Stimulated activated CD4-positive, alpha-beta T cell treated with anti-CD3 and anti-CD28 coated beads, Interleukin-4, amount 100 ng/mL, for 1 hour (primary cell): ENCODE data around the gene ESR1.
"Not testable (repeated sequence)": the region's sequence is repeated elsewhere in the genome, so short reads cannot be mapped to it uniquely, and the experiment has no call there.

Experiments used
- DNase-seq: peaks from one replicate; pipeline ENCODE4 v3.0.0-alpha.2; 2020

ESR1 gene

DNA sequence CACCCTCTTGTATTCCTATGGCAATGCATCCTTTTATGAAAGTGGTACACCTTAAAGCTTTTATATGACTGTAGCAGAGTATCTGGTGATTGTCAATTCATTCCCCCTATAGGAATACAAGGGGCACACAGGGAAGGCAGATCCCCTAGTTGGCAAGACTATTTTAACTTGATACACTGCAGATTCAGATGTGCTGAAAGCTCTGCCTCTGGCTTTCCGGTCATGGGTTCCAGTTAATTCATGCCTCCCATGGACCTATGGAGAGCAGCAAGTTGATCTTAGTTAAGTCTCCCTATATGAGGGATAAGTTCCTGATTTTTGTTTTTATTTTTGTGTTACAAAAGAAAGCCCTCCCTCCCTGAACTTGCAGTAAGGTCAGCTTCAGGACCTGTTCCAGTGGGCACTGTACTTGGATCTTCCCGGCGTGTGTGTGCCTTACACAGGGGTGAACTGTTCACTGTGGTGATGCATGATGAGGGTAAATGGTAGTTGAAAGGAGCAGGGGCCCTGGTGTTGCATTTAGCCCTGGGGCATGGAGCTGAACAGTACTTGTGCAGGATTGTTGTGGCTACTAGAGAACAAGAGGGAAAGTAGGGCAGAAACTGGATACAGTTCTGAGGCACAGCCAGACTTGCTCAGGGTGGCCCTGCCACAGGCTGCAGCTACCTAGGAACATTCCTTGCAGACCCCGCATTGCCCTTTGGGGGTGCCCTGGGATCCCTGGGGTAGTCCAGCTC, 292.1 kb downstream of the ESR1 start:
- DNase-seq = no peak

DNA sequence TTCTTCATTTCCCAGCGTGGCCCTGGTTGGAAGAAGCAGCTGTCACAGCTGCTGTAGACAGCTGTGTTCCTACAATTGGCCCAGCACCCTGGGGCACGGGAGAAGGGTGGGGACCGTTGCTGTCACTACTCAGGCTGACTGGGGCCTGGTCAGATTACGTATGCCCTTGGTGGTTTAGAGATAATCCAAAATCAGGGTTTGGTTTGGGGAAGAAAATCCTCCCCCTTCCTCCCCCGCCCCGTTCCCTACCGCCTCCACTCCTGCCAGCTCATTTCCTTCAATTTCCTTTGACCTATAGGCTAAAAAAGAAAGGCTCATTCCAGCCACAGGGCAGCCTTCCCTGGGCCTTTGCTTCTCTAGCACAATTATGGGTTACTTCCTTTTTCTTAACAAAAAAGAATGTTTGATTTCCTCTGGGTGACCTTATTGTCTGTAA, 292.7 kb downstream of the ESR1 start:
- no peak for DNase-seq

DNA sequence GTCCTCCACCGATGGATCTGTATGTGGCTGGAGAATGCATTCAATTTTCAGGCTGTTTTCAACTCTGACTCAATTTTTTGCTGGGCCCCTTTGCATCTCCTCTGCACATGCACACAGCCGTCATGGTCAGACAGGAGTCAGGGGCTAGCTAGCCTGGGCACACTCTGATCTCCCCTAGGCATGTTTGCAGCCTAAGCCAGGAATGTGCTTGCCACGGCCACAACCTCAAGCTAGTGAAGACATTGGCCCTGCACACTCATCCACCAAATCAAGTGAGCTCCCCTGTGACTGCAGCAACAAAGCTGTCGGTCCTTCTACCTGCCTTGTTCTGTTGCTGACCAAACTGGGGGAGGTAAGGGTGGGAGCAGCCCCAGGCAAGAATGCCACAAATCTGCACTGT, 300.5 kb downstream of the ESR1 start:
- DNase-seq = no peak

DNA sequence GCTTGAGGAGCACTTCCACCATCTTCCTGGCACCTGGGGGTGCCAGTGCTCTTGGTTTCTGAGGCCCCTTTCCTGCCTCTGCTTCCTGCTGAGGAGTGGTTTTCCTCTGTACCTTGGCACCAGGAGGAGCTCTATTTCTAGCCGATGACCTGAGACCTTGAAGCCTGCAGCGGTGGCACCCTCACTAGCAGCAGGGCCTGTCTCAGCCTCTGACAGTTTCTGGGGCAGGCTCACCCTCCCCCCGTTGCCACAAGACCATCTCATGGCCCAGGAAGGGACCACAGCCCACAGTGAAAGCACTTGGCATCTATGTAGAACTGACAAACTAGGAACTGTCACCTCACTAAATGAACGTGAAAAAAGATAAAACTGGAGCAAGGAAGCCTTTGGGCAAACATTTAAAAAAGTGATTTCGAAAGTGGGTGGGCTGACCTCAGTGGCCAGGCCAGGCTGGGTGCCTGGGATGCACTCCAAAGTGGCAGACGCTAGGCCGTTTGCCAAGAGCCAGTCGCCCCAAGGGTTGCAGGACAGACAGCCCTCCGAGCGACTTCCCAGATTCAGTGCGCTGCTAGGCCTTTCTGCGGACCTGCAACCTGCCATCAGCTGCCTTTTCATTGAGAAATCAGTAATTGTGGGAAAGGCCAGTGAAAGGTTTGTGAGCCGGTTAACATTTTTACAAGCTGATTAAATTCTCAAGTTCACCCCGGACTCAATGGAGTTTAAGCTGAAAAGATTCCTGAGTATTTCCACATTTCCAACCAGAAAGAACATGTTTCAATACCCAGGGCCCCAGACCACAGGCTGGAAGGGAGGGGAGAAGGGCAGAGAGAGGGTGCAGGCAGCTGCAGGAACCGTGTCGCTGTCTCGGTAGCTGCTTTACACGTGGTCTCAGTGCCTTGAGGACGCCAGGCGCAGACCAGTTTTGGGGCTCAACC, 303.7 kb downstream of the ESR1 start:
- DNase-seq = no peak

DNA sequence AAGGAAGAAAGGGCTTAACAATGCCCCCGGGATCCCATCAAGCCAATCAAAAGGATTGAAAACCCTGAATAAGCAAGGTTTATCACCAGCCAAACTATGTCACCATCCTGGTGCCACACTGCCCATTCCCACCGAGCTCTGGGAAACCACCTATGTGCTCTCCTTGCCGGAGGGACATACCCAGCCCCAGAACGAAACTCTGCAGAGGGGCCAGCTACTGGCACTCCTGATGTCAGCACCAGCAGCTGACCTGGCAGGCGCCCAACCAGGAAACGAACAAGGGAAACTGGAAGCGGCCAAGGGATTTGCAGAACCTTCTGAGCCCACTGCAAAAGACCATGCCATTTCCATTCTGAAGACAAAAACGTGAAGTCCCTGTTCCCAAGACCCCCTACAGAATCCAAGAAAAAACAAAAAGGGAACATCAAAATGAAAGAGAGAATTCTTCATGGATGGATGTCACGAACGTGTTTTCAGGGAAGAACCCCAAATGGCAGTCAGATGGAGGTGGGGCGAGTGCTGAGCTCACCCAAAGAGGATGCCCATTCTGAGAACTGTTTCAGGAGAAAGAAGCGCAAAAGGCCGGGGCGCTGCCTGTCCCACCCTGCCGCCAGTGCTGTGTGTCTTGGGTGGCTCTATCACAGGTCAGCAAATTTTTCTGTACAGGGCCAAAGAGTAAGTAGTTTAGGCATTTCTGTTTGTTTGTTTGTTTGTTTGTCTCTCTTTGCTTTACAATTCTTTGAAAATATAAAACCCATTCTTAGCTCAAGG, 305.2 kb downstream of the ESR1 start:
- no peak for DNase-seq

DNA sequence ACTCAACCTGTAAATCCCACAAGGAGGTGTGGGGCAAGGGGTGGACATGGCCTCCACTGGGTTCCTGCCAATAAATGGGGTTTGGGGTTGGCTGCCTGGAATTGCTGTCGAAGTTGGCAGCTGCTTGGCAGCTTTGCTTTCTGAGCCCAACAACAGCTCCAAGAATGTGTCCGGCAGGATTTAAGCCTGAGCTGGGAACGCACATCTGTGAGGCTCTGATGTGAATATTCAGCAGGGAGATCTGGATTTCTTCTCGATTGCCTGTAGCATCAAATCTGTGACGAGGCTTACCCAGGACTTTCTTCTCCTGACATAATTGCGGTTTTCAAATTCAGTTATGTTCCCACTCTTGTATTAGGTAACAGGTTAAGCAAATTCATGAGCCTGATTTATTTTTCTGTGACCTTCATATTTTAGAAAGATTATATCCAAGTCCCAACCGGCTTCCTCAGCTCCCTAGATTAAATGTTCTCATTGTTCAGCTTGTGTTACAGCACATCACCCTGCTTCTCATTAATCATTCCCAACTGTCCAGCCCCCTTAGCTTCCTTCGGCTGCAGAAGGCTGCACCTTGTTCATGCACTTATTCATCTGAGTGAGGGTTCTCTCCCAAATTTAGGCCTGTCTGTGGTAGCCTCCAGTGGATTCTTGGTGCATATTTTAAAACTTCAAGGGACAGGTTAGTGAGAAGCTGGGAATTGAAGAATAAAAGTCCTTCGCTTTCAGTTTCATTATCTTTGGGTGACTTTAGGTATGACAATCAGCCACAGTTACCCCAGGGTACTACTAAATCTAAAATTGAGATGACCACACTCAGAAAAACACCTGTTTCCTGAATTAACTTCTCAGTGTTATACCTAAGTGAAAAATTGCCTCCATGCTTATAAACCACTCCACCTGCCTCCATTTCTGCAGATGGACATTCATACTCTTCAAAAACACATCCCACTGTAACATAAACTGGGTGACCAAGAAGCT, 310.0 kb downstream of the ESR1 start:
- no peak for DNase-seq

DNA sequence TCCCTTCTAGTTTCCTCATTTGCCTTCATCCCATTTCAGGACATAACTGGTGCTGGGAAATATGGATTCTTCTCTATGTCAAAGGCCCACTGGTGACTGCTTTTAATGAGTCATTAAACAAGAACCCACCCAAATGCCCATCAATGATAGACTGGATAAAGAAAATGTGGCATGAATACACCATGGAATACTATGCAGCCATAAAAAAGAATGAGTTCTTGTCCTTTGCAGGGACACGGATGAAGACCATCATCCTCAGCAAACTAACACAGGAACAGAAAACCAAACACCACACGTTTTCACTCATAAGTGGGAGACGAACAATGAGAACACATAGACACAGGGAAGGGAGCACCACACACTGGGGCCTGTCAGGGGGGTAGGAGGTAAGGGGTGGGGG, 310.7 kb downstream of the ESR1 start:
- no peak for DNase-seq

DNA sequence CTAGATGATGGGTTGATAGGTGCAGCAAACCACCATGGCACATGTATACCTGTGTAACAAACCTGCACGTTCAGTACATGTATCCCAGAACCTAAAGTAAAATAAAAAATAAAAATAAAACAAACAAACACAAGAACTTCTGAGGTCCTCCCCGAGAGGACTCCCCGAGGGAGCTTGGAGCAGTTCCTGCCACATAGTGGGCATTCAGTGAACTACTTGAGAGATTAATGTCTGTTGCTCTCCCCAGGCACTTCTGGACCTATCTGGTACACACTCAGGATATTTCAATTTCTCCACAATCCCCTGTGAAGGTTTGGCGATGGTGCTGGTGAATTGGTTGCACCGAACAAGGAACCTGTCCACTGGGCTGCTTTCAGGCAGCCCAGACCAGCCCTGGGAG, 311.2 kb downstream of the ESR1 start:
- DNase-seq = no peak

DNA sequence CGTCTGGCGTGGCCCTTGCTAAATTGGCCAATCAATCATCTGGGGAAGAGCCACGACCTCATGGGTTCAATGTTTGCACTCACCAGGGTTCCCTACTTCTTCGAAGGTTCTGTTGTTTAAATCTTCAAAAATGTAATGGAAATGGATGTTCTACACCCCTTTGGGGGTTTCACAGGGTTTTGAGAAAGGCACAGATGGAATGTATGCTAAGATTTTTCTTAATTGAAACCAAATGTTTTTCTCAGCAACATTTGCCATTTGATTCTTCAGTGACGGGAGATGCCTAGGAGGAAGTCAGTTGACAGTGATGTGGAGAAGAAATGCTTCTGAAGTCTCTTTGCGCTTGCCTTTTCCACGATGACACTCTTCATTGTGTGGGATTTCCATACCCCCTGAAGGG, 312.3 kb downstream of the ESR1 start:
- no peak for DNase-seq

DNA sequence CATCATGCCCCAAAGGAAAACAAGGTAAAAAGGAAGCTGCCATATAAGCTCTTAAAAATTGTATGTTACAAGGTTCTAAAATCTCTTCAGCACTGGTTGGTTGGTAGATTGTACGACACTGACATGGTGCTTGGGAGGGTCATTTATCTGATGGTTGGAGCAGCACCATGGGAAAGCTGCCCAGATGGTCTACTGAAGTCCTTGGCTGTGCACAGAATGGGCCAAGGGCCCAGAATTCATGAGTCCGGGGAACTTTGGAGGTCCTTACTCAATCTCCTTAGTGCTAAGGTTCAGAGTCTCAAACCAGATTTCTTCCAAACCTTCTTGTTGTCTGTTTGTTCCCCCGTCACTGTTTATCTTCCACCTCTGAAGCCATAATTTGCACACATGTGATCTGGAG, 314.4 kb downstream of the ESR1 start:
- no peak for DNase-seq

DNA sequence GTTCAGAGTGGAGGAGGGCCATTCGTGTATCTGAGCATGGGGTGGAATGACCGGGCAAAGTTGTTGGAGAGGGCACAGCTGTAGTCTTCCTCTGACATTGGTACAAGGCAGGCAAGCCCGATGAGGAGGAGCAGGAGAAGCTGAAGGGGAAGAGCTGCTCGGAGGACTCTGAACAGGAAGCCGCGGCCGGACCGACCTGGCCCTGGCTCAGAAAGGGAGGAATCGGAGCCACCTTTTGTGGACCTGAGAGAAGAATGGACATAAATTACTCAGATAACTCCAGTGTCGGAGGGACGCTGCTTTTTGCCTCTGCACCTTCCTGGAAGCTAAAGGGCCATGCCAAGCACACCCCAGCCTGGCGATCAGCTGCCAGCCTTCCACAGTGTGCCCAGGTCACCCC, 315.0 kb downstream of the ESR1 start:
- DNase-seq = no peak

DNA sequence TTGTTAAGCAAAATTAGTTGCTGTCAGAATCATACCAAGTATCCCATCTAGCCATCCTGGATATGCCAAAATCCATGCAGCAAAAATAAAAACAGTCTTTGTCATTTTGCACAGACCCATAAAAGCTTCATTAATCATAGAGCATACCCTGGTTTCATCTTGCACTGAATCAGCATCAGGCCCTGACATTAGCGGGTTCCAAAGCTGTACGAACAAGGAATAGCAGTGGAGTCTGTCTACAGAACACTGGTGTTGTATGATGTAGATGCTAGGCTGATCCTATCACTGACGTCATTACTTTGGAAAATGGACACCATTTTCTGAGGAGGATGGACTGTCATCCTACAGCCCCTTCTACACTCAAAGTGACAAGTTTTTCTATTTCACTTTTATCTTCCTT, 315.6 kb downstream of the ESR1 start:
- DNase-seq = no peak

DNA sequence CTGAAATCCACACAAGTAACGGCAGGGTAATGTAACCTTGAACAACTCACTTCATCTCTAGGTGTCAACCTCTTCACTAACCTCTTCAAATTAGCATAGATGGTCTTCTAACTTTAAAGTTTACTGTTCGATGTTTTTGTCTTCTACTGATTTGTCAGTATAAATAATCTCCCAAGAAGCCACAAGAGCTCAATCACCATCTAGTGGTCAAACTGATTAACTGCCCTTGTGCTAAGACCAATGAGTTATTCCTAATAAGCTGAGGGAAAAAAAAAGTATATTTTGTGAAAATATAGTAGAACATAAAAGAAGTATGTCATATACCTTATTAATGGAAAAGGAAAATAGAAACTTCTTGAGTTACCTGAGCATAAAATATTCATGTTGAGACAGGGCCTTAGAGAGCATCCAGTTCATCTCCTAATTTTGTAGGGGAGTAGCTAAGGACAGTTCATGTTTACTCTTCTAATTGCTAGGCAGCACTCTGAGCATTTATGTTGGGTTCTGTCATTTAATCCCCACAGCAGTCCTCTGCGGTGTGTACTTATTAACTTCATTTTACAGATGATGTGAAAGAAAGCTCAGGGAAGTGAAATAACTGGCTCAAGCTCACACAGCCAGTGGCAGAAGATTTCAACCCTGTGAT, 317.1 kb downstream of the ESR1 start:
- no peak for DNase-seq

DNA sequence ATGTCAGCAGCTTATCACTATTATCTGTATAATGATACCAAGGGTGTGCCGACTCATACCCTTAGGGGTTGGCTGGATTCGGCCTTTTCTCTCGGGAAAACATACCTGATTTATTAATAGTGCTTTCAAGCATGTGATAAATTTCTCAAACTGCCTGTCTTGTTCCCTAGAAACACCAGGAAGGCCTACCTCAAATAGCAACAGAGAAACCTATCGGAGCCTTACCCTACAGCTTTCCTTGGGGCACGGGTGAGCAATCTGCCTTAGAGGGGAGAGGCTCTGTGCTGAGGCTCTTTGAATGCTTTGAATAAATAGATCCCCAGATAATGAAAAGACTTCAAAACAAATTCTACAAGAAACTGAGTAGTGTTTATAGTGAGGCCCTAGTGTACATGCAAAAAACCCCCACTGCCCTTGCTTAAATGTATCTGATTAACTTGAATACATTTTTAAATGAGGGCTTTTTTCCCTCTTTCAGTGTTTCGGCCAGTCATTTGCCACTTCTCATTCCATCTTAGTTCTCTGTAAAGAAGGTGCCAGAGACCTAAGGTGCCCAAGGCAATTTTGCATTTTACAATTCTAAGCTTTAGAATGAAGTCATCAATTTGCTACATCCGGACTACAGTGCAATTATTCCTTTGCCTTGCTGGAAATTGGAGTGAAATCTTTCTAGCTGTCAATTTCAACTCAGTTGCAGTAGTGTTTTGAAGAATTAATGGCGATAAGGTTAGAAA, 320.1 kb downstream of the ESR1 start:
- no peak for DNase-seq

DNA sequence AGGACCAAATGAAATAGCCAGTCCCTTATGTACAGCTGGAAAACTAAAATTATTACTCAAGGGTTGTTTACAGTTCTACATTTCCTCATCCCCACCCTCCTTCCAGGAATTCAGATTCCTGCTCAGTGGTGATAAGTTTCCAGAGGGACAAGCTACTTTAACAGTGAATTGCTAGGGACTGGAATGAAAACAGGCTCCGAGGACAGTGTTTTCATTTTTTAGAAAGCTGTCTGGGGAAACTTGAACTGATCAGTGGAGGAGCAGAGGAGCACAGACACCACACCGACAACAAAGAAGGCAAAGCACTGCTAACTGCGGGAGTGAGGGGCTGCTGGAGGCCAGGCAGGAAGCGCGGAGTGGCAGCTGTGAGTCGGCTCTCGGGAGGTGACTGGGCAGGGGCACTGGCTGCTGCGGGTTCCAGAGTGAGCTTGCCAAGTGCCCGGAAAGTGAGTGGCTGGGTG, 322.2 kb downstream of the ESR1 start:
- no peak for DNase-seq

DNA sequence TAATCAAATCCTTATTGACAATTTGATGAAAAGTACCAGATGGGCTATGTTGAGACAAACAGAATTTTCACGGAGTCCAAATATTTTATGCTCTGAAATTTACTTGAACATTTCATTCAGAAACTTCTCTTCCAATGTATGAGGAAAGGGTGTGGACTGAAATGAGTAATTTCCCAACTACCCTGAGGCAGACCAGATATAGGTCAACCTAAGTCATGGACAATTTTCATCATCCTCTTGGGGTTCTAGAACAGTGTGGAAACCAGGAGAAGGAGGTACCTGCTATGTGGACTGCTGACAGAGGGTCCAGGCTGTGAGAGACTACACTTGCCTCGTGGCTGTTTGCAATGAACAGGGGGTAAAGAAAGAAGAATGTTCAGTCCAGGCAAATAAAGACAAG, 323.0 kb downstream of the ESR1 start:
- DNase-seq = no peak

DNA sequence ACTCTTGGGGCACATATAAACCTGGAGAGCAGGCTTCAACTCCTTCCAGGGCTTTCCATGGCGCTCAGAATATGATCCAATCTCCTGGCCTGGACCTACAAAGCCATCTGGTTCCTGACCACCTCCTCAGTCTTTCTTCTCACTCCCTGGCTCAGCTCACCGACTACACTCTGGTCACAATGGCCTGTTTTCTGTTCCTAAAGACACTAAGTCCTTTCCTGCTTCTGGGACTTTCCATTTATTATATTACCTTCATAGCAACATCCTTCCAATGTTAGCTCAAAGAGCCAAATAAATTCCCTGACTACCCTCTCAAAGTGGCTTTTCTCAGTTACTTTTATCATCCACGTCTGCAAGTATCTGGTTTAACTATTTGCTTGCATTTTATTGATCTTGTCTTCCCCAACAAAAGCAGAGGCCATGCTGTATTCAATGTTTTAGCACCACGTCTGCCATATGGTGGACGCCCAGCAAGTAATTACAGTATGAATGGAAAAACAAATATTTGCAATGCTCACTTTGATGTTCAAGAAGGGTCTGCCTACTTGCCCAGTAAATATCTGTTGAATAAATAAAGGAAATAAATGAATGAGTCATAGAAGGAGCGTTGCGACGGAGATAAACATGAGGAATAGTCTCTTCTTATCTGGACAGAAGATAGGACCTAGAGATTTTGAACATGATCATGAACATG, 328.4 kb downstream of the ESR1 start:
- DNase-seq = no peak

DNA sequence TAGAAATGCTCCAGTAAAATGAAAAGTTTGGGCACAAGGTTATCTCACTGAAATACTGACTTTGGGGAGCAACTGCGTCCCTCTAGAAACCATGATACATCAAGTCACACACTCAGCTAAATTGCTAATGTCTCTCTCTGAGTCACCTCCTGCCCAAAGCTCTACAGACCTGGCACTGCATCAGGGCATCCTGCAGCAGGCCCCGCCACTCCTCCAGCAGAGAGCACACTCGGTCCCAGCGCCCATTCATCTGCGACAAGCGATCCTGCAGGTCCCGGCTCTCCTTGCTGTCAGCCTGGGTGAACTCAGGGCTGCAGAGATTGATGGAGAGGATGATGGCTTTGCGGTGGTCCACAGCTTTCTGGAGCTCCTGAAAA, 329.0 kb downstream of the ESR1 start:
- DNase-seq = no peak

DNA sequence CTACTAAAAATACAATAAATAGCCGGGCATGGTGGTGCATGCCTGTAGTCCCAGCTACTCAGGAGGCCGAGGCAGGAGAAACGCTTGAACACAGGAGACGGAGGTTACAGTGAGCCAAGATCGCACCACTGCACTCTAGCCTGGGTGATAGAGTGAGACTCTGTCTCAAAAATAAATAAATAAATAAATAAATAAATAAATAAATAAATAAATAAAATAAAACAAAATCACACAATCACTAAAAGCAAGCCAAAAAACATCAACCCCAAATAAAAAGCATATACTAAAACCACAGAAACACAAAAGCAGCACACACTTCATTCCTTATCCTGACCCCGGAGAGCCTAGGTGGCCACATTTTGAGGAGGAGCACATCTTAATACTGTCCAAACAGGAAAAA, 330.9 kb downstream of the ESR1 start:
- DNase-seq = not testable (repeated sequence)

DNA sequence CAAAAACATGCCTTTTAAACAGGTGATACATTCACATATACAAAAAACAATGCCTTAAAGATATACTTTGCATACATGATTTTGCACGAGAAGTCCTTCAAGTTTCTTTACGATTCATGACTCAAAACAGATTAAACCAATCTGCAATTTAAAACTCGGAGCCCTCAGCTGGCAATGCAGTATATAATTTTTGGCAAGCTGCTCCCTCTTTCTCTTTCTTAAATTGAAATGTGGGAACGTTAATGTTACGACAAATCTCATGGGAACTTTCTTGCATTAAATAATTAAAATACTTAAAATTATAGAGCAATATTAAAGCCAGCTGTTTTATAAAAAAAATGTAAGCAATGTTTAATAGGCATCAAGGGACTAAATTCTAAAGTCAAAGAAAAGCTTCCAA, 334.6 kb downstream of the ESR1 start:
- no peak for DNase-seq
